ENCODE results near the gene SCAI. TPM values are rescaled to one million over a fixed set of nuclear protein-coding genes. Genes with fewer than 3 reads are reported as not detected.

Gene SCAI
- total and polyA plus RNA-seq, 9 of the 15 experiments (the other 6 are each of a cell fraction or from before 2014, with no cell fraction given), result 0.70 to 12.4 (median 4.2) TPM

DNA sequence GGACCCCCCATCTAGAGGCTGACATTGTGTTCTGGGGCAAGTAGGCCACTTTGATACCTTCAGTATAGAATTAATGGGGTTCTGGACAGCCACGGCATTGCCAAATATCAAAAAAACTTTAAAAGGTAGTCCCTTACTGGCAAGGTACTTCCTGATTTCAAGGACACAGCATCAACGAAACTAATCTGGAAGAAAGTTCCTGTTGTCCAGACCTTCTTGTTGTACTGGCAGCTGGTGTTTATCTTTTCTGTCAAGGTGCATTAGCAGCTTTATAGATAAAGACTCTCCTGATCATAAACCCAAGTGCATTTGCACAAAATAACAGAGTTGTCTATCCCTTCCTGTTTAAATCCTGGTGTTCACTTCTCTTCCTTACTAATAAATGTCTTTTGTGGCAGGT lies 178.7 kb downstream of the SCAI start (continued):
- TF ChIP-seq FOXK1 (CRISPR knock-in tag; IDR thresholded peaks at IDR 0.05; ENCODE audit: borderline replicate concordance) (no peak), SMARCC2 (IDR thresholded peaks at IDR 0.05; ENCODE audit: low read depth) (peak; percentile 79), HOXB6 (CRISPR knock-in tag; IDR thresholded peaks at IDR 0.05; ENCODE audit: borderline replicate concordance) (no peak), ZNF76 (CRISPR knock-in tag; IDR thresholded peaks at IDR 0.05; ENCODE audit: borderline replicate concordance) (no peak), FOXA3 (CRISPR knock-in tag; conservative IDR thresholded peaks at IDR 0.05 in 1 of 2, IDR thresholded peaks at IDR 0.05 in 1 of 2) (peak in 1 of 2 experiments; percentile 47; a peak in 1 of 4 replicates), ZNF589 (CRISPR knock-in tag; IDR thresholded peaks at IDR 0.05; ENCODE audit: low read depth) (peak; percentile 73; the same call in 1 of the 2 replicates), NUFIP1 (IDR thresholded peaks at IDR 0.05; ENCODE audit: partially characterized antibody) (no peak), CXXC5 (CRISPR knock-in tag; IDR thresholded peaks at IDR 0.05) (peak; percentile 66), DMBX1 (CRISPR knock-in tag; IDR thresholded peaks at IDR 0.05; ENCODE audit: borderline replicate concordance) (peak; percentile 27; the same call in 1 of the 2 replicates), SP1 (CRISPR knock-in tag; IDR thresholded peaks at IDR 0.05) (peak; percentile 50; the same call in 1 of the 2 replicates), STAT5A (IDR thresholded peaks at IDR 0.05; ENCODE audit: borderline replicate concordance, low read length) (peak; percentile 86), HIVEP1 (CRISPR knock-in tag; IDR thresholded peaks at IDR 0.05) (no peak), SAP30 (IDR thresholded peaks at IDR 0.05; ENCODE audit: borderline replicate concordance, insufficient read depth, low read depth, low read length, poor library complexity, severe bottlenecking) (no peak), C11orf30 (IDR thresholded peaks at IDR 0.05; ENCODE audit: low read depth) (no peak), IRF2 (CRISPR knock-in tag; IDR thresholded peaks at IDR 0.05) (no peak)
- TF ChIP-seq, protein P1, sequence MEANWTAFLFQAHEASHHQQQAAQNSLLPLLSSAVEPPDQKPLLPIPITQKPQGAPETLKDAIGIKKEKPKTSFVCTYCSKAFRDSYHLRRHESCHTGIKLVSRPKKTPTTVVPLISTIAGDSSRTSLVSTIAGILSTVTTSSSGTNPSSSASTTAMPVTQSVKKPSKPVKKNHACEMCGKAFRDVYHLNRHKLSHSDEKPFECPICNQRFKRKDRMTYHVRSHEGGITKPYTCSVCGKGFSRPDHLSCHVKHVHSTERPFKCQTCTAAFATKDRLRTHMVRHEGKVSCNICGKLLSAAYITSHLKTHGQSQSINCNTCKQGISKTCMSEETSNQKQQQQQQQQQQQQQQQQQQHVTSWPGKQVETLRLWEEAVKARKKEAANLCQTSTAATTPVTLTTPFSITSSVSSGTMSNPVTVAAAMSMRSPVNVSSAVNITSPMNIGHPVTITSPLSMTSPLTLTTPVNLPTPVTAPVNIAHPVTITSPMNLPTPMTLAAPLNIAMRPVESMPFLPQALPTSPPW (CRISPR knock-in tag; IDR thresholded peaks at IDR 0.05), result peak; percentile 31; the same call in 1 of the 2 replicates
- TF ChIP-seq, protein P2, sequence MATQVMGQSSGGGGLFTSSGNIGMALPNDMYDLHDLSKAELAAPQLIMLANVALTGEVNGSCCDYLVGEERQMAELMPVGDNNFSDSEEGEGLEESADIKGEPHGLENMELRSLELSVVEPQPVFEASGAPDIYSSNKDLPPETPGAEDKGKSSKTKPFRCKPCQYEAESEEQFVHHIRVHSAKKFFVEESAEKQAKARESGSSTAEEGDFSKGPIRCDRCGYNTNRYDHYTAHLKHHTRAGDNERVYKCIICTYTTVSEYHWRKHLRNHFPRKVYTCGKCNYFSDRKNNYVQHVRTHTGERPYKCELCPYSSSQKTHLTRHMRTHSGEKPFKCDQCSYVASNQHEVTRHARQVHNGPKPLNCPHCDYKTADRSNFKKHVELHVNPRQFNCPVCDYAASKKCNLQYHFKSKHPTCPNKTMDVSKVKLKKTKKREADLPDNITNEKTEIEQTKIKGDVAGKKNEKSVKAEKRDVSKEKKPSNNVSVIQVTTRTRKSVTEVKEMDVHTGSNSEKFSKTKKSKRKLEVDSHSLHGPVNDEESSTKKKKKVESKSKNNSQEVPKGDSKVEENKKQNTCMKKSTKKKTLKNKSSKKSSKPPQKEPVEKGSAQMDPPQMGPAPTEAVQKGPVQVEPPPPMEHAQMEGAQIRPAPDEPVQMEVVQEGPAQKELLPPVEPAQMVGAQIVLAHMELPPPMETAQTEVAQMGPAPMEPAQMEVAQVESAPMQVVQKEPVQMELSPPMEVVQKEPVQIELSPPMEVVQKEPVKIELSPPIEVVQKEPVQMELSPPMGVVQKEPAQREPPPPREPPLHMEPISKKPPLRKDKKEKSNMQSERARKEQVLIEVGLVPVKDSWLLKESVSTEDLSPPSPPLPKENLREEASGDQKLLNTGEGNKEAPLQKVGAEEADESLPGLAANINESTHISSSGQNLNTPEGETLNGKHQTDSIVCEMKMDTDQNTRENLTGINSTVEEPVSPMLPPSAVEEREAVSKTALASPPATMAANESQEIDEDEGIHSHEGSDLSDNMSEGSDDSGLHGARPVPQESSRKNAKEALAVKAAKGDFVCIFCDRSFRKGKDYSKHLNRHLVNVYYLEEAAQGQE (IDR thresholded peaks at IDR 0.05; ENCODE audit: borderline replicate concordance), result peak; percentile 4; the same call in 1 of the 2 replicates
- TF ChIP-seq, protein P2 (CRISPR knock-in tag; IDR thresholded peaks at IDR 0.05; ENCODE audit: low read depth), result no peak
- TF ChIP-seq, protein P3, sequence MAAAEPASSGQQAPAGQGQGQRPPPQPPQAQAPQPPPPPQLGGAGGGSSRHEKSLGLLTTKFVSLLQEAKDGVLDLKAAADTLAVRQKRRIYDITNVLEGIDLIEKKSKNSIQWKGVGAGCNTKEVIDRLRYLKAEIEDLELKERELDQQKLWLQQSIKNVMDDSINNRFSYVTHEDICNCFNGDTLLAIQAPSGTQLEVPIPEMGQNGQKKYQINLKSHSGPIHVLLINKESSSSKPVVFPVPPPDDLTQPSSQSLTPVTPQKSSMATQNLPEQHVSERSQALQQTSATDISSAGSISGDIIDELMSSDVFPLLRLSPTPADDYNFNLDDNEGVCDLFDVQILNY (CRISPR knock-in tag; IDR thresholded peaks at IDR 0.05), result no peak

Data from K562 (cell line).